Fibroblast of lung (primary cell): ENCODE data around the gene FHOD3. TPM values are rescaled to one million over a fixed set of nuclear protein-coding genes. Genes with fewer than 3 reads are reported as not detected.

Source experiments
- DNase-seq, 2 donors: peaks; one replicate each; pipeline versions ENCODE4 v3.0.0 to v3.0.0-alpha.2; 2010; ENCODE audit warnings: low read depth in 2 of 2
- H2AFZ ChIP-seq: 2 replicates; pipeline ENCODE4 v1.5.1; 2012; ENCODE audit warnings: low read length, control low read depth, inconsistent platforms
- H3K27ac ChIP-seq: 2 replicates; pipeline ENCODE4 v1.5.1; 2011; ENCODE audit warnings: low read length, control low read depth; ENCODE audit not compliant: insufficient read depth
- H3K27me3 ChIP-seq: 2 replicates; pipeline ENCODE4 v1.5.1; 2011; ENCODE audit warnings: mild to moderate bottlenecking, low read length; ENCODE audit not compliant: control insufficient read depth, insufficient read depth
- H3K36me3 ChIP-seq: 2 replicates; pipeline ENCODE4 v1.5.1; 2011; ENCODE audit warnings: low read length; ENCODE audit not compliant: control insufficient read depth, insufficient read depth
- H3K4me1 ChIP-seq: 2 replicates; pipeline ENCODE4 v1.5.1; 2011; ENCODE audit warnings: low read length; ENCODE audit not compliant: control insufficient read depth, insufficient read depth; ENCODE audit errors: extremely low read depth
- H3K4me2 ChIP-seq: 2 replicates; pipeline ENCODE4 v1.5.1; 2011; ENCODE audit warnings: low read length, control low read depth; ENCODE audit not compliant: insufficient read depth; ENCODE audit errors: extremely low read depth
- H3K4me3 ChIP-seq, 4 experiments: fragments of 200-600 bp in 1 of 4; sonication (generic) in 1 of 4; replicated peaks in 1 of 4; 2 replicates each; pipeline ENCODE4 v1.5.1; 2011 to 2016; ENCODE audit warnings: low read length in 4 of 4, low read depth in 3 of 4, mild to moderate bottlenecking in 3 of 4, control low read depth in 2 of 4, inconsistent platforms in 1 of 4, mixed read lengths in 1 of 4; ENCODE audit not compliant: insufficient read depth in 1 of 4; ENCODE audit errors: control extremely low read depth in 1 of 4
- H3K79me2 ChIP-seq: 2 replicates; pipeline ENCODE4 v1.5.1; 2012; ENCODE audit warnings: mild to moderate bottlenecking, low read length, inconsistent platforms; ENCODE audit not compliant: control insufficient read depth, insufficient read depth
- H3K9ac ChIP-seq: 2 replicates; pipeline ENCODE4 v1.5.1; 2011; ENCODE audit warnings: mild to moderate bottlenecking, low read length, control low read depth; ENCODE audit not compliant: insufficient read depth
- H3K9me3 ChIP-seq: 2 replicates; pipeline ENCODE4 v1.5.1; 2012; ENCODE audit warnings: low read depth, low read length; ENCODE audit not compliant: control insufficient read depth, insufficient read depth
- H4K20me1 ChIP-seq: 2 replicates; pipeline ENCODE4 v1.5.1; 2011; ENCODE audit warnings: low read length; ENCODE audit not compliant: control insufficient read depth, insufficient read depth; ENCODE audit errors: extremely low read depth
- EZH2 ChIP-seq: IDR thresholded peaks from 2 replicates; pipeline ENCODE4 v1.5.1; 2012; ENCODE audit warnings: low read length, control low read depth, mild to moderate bottlenecking; ENCODE audit errors: missing control alignments
- polyA plus RNA-seq, 2 donors: library from polyadenylated mRNA; depleted of rRNA in 1 of 2; stranded (reverse) in 1 of 2; unstranded in 1 of 2; fragments of >200 nt; gene quantifications; 2 replicates each; pipeline ENCODE4 v1.2.1, GENCODE V29; 2011 to 2012; ENCODE audit warnings: missing spikeins in 1 of 2
- total RNA-seq: library from RNA; depleted of rRNA; stranded (reverse); fragments of >200 nt; gene quantifications from 2 replicates; pipeline ENCODE4 v1.2.1, GENCODE V29; 2014
- TF ChIP-seq, protein P1 (sequence below), 2 donors: IDR thresholded peaks in 1 of 2; conservative IDR thresholded peaks in 1 of 2; 1 replicate in 1 of 2; 2 replicates in 1 of 2; pipeline ENCODE4 v1.5.1; 2011 to 2012; ENCODE audit warnings: low read length in 2 of 2, control low read depth in 1 of 2, inconsistent platforms in 1 of 2, low read depth in 1 of 2, mild to moderate bottlenecking in 1 of 2

Gene FHOD3
- total and polyA plus RNA-seq, 2 donors (not counting 1 experiment from before 2014, with no cell fraction given): 16.1 to 28.2 TPM

DNA sequence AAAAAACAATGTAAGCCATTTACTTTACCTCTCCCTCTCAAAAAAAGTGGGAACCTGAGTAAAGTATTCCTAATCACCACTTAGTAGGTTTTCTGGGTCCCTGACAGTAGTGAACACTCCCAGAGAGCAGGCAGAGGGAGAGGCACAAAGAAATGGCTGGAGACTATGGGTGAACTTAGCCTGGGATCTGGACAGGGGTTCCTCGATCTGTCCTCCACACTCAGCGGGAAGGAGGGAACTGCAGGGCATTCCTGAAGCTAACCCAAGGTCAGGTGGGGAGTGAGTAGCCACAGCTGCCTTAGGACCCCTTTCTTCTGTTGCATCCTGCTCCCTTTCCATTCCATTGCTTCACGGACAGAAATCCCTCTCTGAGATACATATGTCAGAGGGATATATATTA, 375.9 kb downstream of the FHOD3 start:
- no peaks in the 10 kb centered on the region for H3K9me3 ChIP-seq
- no peaks in the 10 kb centered on the region for H3K79me2 ChIP-seq
- no peaks in the 10 kb centered on the region for H3K4me1 ChIP-seq
- no peak for DNase-seq
- peak overlapping the region; percentile 84 for H3K4me2 ChIP-seq
- no peaks in the 10 kb centered on the region for H3K36me3 ChIP-seq
- no peak overlapping the region for H3K4me3 ChIP-seq
- peak overlapping the region; percentile 1 for H2AFZ ChIP-seq
- no peak for TF ChIP-seq EZH2
- TF ChIP-seq, protein P1, sequence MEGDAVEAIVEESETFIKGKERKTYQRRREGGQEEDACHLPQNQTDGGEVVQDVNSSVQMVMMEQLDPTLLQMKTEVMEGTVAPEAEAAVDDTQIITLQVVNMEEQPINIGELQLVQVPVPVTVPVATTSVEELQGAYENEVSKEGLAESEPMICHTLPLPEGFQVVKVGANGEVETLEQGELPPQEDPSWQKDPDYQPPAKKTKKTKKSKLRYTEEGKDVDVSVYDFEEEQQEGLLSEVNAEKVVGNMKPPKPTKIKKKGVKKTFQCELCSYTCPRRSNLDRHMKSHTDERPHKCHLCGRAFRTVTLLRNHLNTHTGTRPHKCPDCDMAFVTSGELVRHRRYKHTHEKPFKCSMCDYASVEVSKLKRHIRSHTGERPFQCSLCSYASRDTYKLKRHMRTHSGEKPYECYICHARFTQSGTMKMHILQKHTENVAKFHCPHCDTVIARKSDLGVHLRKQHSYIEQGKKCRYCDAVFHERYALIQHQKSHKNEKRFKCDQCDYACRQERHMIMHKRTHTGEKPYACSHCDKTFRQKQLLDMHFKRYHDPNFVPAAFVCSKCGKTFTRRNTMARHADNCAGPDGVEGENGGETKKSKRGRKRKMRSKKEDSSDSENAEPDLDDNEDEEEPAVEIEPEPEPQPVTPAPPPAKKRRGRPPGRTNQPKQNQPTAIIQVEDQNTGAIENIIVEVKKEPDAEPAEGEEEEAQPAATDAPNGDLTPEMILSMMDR (conservative IDR thresholded peaks at IDR 0.05 in 1 of 2, IDR thresholded peaks at IDR 0.05 in 1 of 2; ENCODE audit: low read depth in 1 of 2, low read length in 2 of 2): no peak
- no peaks in the 10 kb centered on the region for H3K27me3 ChIP-seq
- no peak overlapping the region for H3K27ac ChIP-seq
- no peaks in the 10 kb centered on the region for H4K20me1 ChIP-seq
- no peak overlapping the region for H3K9ac ChIP-seq

DNA sequence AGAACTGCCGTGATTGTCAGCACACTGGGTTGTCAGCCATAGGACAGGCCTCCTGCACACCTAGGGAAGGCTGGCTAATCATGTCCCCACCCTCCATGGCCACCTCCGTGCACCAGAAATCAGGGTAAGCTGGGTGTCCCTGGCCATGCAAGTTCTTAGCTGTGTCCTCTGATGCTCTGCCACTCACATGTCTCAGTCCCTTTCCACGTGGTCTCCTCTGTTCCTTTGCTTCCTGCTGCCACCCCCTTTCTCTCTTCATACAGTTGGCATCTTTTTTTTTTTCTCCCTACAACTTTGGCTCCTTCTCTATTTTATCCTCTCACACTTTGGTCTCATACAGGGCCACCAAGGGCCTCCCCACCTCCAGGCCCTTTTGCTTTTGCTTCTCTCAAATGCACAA, 377.6 kb downstream of the FHOD3 start:
- H3K4me2 ChIP-seq: no peak overlapping the region
- no peaks in the 10 kb centered on the region for H4K20me1 ChIP-seq
- no peak for TF ChIP-seq EZH2
- TF ChIP-seq, protein P1 (conservative IDR thresholded peaks at IDR 0.05 in 1 of 2, IDR thresholded peaks at IDR 0.05 in 1 of 2; ENCODE audit: low read depth in 1 of 2, low read length in 2 of 2): no peak
- no peaks in the 10 kb centered on the region for H3K9me3 ChIP-seq
- no peak for DNase-seq
- no peaks in the 10 kb centered on the region for H3K27me3 ChIP-seq
- no peak overlapping the region for H3K9ac ChIP-seq
- no peaks in the 10 kb centered on the region for H3K79me2 ChIP-seq
- no peaks in the 10 kb centered on the region for H3K36me3 ChIP-seq
- H3K4me3 ChIP-seq: no peak overlapping the region
- no peak overlapping the region for H3K27ac ChIP-seq
- no peak overlapping the region for H2AFZ ChIP-seq
- H3K4me1 ChIP-seq: no peaks in the 10 kb centered on the region

DNA sequence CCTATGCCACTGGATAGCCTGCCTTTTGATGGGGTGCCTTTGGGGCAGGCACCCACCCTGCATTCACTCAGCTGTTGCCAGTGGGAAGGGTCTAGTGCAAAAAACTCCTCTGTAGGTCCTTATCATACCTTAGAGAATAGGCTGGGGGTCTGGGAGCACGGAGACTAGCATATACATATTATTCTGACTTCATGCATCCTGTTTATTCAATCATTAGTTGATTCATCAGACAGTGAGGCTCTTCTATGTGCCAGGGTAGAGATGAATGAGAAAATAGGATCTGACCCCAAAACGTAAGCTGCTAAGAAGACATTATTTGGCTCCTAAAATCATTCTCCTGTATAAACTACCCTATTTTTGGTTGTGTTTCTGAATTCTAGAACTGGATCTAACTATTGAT, 378.0 kb downstream of the FHOD3 start:
- no peak overlapping the region for H3K4me2 ChIP-seq
- DNase-seq: no peak

More for the DNA sequence above, 378.0 kb downstream of the FHOD3 start:
- Histone ChIP-seq H3K27ac (no peak overlapping the region), H3K4me1 (no peaks in the 10 kb centered on the region), H3K9me3 (no peaks in the 10 kb centered on the region), H4K20me1 (no peaks in the 10 kb centered on the region), H3K4me3 (no peak overlapping the region), H3K9ac (no peak overlapping the region), H3K36me3 (no peaks in the 10 kb centered on the region), H3K79me2 (no peaks in the 10 kb centered on the region), H3K27me3 (no peaks in the 10 kb centered on the region), H2AFZ (no peak overlapping the region)
- TF ChIP-seq, protein P1 (conservative IDR thresholded peaks at IDR 0.05 in 1 of 2, IDR thresholded peaks at IDR 0.05 in 1 of 2; ENCODE audit: low read depth in 1 of 2, low read length in 2 of 2): no peak
- no peak for TF ChIP-seq EZH2
